OCI-M2 (cell line): ENCODE data around the gene COG5.

Experiments used
- DNase-seq: peaks from one replicate; lab custom pipeline; 2025; ENCODE audit not compliant: unreplicated experiment; lab: John Stamatoyannopoulos, UW

The COG5 gene

DNA sequence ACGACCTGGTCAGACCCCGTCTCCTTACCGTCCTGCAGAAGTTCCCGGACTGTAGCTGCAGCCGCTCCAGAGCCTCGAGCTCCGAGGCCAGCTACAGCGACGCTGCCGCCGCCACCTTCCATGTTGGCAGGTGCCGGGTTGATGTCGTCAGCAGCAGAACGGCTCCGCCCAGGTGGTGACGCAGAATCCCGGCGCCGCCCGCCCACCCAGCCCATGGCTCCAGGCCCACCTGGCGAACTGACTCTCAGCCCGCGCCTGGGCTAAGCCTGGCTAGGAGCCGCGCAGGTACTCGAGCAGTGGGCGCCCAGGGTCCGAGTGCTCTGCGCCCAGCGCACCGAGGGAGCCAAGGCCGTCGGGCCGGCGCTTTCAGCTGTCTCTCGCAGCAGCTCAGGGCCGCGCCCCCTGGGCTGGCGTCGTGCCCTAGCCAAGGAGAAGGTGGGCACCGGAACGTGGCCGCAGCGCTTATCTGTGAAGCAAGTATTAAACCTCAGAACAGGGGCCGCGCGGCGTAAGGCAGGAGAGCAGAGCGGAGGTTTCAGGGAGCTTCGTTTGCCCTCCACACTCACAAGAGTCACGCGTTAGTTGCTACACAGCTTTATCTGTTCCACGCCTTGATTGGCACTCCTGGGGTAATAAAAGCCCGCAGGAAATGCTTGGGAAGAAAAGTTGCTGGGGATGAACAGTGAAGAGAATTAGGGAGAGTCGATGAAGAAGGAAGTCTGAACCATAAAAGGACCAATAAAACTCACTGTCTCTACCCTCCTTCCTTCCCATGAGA is at the start of gene COG5, which contains the start of gene DUS4L:
COG5 (minus strand) TSS at position 146 of the 778 bp plus-strand sequence; CDS start at position 122, 24 bp downstream.
DUS4L (plus strand) TSS at position 197 of the 778 bp plus-strand sequence. CDS start 3,100 bp downstream, outside the sequence.
- peak; percentile 50 for DNase-seq

GRCh38 chr7:107613439-107613838 is 49.7 kb upstream of the COG5 start:
- DNase-seq = no peak

DNA sequence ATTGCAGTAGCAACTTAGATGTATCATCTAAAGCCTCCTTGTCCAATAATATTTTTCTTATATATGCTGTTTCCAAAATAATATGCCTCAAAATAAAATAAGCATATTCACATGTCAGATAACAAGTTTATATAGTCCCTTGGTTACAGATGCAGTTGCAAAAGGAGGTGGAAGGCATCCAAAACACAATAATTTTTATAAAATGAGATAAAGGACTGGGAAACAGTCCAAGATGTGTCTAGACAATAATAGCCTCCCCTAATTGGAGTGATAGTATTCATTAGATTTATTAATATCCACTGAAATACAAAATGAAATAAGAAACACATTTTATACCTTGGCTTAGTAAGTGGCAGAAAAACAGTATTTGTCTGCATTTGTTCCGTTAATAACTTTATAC is 46.6 kb upstream of the COG5 start:
- no peak for DNase-seq

GRCh38 chr7:107609811-107610261 is 46.1 kb upstream of the COG5 start:
- no peak for DNase-seq

DNA sequence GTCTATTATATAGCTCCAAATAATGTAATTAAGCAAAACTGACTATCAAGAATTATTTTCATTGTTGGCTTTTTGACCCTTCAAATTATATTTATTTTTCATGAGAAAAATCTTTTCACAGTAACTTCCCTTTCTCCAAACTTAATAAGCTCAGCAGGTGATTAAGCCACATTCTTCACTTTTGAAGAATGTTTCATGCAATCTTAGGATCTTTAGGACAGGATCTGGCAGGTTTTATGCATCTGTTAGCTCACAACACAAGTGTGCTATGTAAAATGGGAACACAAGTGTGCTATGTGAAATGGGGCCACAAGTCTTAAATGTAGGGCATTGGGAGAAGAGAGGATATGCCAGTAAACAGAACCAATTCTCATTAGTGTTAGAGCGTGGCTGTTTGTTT is 42.6 kb upstream of the COG5 start:
- DNase-seq = no peak

GRCh38 chr7:107605218-107605815 is 41.6 kb upstream of the COG5 start:
- DNase-seq = no peak

- DNase-seq = no peak
Observed at GRCh38 chr7:107600816-107601215, 37.1 kb upstream of the COG5 start.

- no peak for DNase-seq
Observed at GRCh38 chr7:107599262-107599661, 35.5 kb upstream of the COG5 start.

DNA sequence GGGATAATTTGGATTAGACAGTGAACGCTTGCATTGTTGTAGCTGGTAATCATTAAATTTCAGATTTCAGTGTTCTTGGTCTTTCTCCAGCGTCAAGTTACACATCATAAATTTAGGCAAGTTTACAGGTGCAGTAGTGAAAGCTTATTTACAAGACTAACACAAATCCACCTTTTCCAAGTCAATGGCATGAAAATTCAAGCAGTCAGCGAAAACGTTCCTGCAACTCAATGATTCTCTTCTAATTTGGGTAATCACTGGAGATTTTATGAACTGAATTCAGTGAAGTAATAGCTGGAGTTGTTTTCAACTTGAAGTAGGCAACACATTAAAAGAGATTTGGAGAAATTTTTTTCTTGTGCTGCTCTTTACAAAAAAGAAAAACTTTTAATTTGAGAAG is 34.2 kb upstream of the COG5 start:
- DNase-seq = no peak

GRCh38 chr7:107597582-107597916 is 33.8 kb upstream of the COG5 start:
- DNase-seq = no peak

- no peak for DNase-seq
Observed at GRCh38 chr7:107596881-107597581, 33.3 kb upstream of the COG5 start.

GRCh38 chr7:107594961-107595737 is 31.4 kb upstream of the COG5 start:
- no peak for DNase-seq

- DNase-seq = no peak
Observed at GRCh38 chr7:107593025-107593410, 29.3 kb upstream of the COG5 start.

DNA sequence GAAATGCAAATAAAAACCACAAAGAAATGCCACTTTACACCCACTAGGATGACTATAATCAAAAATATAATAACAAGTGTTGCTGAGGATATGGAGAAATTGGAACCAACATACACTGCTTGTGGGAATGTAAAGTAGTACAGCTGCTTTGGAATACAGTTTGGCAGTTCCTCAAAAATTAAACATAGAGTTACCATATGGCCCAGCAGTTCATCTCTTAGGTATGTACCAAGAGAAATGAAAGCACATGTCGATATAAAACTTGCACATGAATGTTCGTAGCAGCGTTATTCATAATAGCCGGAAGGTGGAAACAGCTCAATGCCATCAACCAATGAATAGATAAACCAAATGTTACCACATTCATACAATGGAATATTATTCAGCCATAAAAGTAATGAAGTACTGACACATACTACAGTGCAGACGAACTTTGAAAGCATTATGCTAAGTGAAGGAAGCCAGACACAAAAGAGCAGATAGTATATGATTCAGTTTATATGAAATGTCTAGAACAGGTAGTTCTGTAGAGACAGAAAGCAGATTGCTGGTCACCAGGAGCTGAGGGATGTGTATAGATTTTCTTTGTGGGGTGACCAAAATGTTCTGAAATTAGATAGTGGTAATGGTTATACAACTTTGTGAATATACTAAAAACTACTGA is 28.8 kb upstream of the COG5 start:
- no peak for DNase-seq

DNA sequence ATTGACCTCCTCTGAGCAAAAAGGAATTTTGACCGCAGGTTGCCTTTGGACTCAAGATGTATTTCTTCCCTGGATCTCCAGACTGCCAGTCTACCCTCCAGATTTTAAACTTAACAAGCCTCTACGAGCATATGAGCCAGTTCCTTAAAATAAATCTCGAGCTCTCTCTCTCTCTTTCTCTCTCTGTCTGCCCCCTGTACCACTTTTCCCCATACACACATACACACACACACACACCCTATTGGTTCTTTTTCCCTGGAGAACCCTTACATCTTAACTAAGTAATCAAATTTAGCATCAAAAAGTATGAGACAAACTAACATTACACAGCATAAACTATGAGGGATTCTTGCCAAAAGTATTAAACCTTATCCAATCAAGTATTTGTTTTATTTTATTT is 27.7 kb upstream of the COG5 start:
- DNase-seq = no peak

GRCh38 chr7:107588529-107589130 is 24.9 kb upstream of the COG5 start:
- no peak for DNase-seq

GRCh38 chr7:107584716-107585115 is 21.0 kb upstream of the COG5 start:
- no peak for DNase-seq

- DNase-seq = no peak
Observed at GRCh38 chr7:107582875-107583274, 19.2 kb upstream of the COG5 start.

DNA sequence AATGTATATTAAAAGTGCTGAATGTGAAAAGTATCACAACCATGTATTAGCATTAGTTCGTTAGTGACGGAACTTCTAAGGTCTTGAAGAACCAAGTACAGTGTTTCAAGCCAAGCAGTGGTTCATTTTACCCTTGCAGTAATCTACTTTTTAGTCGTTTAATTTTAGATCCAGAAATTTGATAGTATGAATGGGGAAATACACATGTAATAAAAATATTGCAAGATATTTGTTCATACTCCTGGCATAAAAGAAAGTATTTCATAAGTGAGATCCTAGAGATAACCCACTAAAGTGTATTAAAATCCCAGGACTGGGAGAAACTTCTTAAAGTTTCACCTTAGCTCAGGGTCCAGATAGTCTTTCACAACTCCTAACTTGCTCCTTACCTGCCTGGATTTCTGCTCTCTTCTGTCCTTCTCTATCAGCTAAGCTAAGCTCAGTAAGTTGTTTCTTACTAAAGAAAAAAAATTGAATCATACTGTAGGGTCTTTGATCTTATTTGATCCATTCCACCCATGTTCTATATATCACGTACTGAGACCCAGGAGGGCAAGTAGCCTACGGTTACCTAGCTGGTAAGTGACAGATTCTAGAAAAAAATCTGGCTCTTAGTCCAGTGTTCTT is 17.8 kb upstream of the COG5 start:
- DNase-seq = no peak
